Measurements from ENCODE around the gene DIPK1C.

The DIPK1C gene

DNA sequence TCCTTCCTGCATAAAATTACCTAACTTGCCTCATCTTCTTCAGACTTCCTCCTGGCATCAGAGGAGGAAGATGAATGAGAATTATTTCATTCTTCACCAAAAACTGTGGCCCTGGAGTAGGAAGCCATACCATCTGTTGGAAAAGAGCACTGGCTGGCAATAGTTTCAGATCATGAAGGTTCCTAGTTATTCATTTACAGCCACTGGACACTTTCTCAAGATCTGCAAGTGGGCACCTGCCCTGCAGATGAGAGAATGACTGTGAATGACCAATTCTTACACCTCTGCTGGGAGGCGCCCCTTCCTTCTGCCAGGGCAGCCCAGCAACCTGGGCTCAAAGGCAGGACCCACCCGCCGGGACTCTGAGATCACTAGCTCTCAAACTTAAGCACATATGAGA lies 13.0 kb downstream of the DIPK1C start:
- Histone ChIP-seq H4K20me1 (ENCODE audit: insufficient read depth) (no peaks in the 10 kb centered on the region), H3K9ac (no peak overlapping the region), H3K4me1 (ENCODE audit: low read depth, poor library complexity, severe bottlenecking) (no peaks in the 10 kb centered on the region), H2AFZ (ENCODE audit: low read depth) (no peak overlapping the region), H3K27ac (no peak overlapping the region), H3K27me3 (ENCODE audit: insufficient read depth, low read depth) (no peaks in the 10 kb centered on the region), H3K79me2 (ENCODE audit: insufficient read depth, low read depth) (no peaks in the 10 kb centered on the region), H3K4me2 (no peak overlapping the region), H3K36me3 (ENCODE audit: insufficient read depth) (no peaks in the 10 kb centered on the region), H3K4me3 (IDR thresholded peaks at IDR 0.05; ENCODE audit: insufficient read depth, low read depth, low read length) (no peak overlapping the region)
- TF ChIP-seq, protein P1, sequence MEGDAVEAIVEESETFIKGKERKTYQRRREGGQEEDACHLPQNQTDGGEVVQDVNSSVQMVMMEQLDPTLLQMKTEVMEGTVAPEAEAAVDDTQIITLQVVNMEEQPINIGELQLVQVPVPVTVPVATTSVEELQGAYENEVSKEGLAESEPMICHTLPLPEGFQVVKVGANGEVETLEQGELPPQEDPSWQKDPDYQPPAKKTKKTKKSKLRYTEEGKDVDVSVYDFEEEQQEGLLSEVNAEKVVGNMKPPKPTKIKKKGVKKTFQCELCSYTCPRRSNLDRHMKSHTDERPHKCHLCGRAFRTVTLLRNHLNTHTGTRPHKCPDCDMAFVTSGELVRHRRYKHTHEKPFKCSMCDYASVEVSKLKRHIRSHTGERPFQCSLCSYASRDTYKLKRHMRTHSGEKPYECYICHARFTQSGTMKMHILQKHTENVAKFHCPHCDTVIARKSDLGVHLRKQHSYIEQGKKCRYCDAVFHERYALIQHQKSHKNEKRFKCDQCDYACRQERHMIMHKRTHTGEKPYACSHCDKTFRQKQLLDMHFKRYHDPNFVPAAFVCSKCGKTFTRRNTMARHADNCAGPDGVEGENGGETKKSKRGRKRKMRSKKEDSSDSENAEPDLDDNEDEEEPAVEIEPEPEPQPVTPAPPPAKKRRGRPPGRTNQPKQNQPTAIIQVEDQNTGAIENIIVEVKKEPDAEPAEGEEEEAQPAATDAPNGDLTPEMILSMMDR (conservative IDR thresholded peaks at IDR 0.05; ENCODE audit: low read depth, low read length): no peak

DNA sequence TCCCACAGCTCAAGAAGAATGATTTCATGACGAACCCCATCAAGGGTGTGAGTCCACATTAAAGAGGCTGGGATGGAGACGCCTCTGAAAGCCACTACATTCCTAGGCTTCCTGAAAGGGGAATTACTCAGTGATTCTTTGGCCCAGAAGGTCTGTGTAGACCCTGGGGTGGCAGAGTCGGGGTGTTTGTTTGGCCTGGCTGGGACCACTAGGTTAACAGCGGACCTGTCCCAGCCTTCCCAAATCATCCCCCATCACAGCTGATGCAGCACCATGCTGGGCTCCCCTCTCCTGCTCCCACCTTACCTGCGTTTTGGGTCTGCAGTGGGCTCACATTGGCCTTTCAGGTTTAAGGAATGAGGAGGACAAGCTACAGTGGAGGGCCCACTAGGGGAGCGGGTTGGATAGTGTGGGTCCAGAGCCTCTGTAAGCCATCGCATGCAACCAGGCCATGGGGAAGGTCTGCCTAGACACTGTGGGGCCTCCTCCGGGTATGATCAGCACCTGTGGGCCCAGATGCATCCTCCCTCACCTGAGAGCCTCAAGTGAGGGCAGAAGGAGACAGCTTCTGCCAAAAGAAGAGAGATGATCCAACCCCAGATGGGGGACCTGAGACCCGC lies 16.2 kb downstream of the DIPK1C start:
- Histone ChIP-seq H3K4me1 (ENCODE audit: low read depth, poor library complexity, severe bottlenecking) (no peaks in the 10 kb centered on the region), H3K79me2 (ENCODE audit: insufficient read depth, low read depth) (no peaks in the 10 kb centered on the region), H3K36me3 (ENCODE audit: insufficient read depth) (no peaks in the 10 kb centered on the region), H3K27ac (no peak overlapping the region), H2AFZ (ENCODE audit: low read depth) (no peak overlapping the region), H3K27me3 (ENCODE audit: insufficient read depth, low read depth) (no peaks in the 10 kb centered on the region), H4K20me1 (ENCODE audit: insufficient read depth) (no peaks in the 10 kb centered on the region), H3K4me3 (IDR thresholded peaks at IDR 0.05; ENCODE audit: insufficient read depth, low read depth, low read length) (no peak overlapping the region), H3K9ac (no peak overlapping the region), H3K4me2 (no peak overlapping the region)
- TF ChIP-seq, protein P1 (conservative IDR thresholded peaks at IDR 0.05; ENCODE audit: low read depth, low read length): no peak

DNA sequence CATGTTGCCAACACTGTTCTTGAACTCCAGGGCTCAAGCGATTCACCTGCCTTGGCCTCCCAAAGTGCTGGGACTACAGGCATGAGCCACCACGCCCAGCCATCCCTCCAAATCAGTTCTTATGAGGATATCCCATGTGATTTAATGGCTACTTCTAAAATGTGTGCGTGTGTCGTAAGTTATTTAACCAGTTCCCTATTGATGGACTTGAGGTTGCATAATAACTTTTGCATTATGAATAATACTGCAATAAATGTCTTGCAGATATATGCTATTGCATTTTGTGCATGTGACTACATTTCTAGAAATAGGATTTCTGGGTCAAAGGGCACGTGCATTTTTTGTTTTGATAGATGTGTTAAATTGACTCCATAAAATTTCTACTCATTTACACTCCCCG lies 19.0 kb downstream of the DIPK1C start:
- H3K36me3 ChIP-seq (ENCODE audit: insufficient read depth): no peaks in the 10 kb centered on the region
- H3K4me2 ChIP-seq: no peak overlapping the region
- no peak overlapping the region for H2AFZ ChIP-seq (ENCODE audit: low read depth)
- no peaks in the 10 kb centered on the region for H3K4me1 ChIP-seq (ENCODE audit: low read depth, poor library complexity, severe bottlenecking)
- H3K4me3 ChIP-seq (IDR thresholded peaks at IDR 0.05; ENCODE audit: insufficient read depth, low read depth, low read length): no peak overlapping the region
- no peaks in the 10 kb centered on the region for H3K27me3 ChIP-seq (ENCODE audit: insufficient read depth, low read depth)
- TF ChIP-seq, protein P1 (conservative IDR thresholded peaks at IDR 0.05; ENCODE audit: low read depth, low read length): no peak
- no peak overlapping the region for H3K27ac ChIP-seq
- H3K79me2 ChIP-seq (ENCODE audit: insufficient read depth, low read depth): no peaks in the 10 kb centered on the region
- H3K9ac ChIP-seq: no peak overlapping the region
- no peaks in the 10 kb centered on the region for H4K20me1 ChIP-seq (ENCODE audit: insufficient read depth)

DNA sequence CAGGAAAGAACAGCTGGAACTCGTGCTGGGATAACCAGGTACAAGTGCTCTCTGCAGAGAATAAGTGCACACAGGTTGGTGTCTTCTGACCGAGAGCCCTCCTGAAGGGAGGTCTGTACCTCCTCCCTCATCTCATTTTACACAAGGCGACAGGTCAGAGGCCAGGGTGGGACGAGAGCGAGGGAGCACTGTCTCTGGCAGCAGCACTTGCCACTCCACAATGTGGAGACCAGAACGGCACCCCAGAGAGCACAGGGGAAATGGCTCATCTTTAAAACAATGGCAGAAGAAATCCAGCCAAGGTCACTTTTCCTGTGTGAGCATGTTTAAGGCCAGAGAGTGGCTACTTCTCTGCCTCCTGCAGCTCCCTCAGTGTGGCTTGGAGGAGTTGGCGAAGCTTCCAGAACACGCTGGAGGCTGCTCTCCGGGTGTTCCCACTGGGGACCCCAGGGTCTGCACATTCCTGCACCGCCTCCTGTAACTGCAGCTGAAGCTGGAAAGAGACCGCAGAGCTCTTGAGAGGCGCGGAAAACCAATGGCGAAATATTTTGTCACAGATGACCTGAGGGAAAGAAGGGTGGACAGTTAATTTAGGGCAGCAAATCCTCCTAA lies 20.8 kb downstream of the DIPK1C start:
- Histone ChIP-seq H3K79me2 (ENCODE audit: insufficient read depth, low read depth) (no peaks in the 10 kb centered on the region), H3K4me1 (ENCODE audit: low read depth, poor library complexity, severe bottlenecking) (no peaks in the 10 kb centered on the region), H2AFZ (ENCODE audit: low read depth) (no peak overlapping the region), H3K9ac (no peak overlapping the region), H4K20me1 (ENCODE audit: insufficient read depth) (no peaks in the 10 kb centered on the region), H3K27me3 (ENCODE audit: insufficient read depth, low read depth) (no peaks in the 10 kb centered on the region), H3K4me2 (no peak overlapping the region), H3K4me3 (IDR thresholded peaks at IDR 0.05; ENCODE audit: insufficient read depth, low read depth, low read length) (no peak overlapping the region), H3K36me3 (ENCODE audit: insufficient read depth) (no peaks in the 10 kb centered on the region), H3K27ac (no peak overlapping the region)
- TF ChIP-seq, protein P1 (conservative IDR thresholded peaks at IDR 0.05; ENCODE audit: low read depth, low read length): no peak
